Left lung (tissue), 10 donors: ENCODE data around the gene HSD3B2. TPM values are rescaled to one million over a fixed set of nuclear protein-coding genes. Genes with fewer than 3 reads are reported as not detected.
A peak's percentile ranks its signal among the peaks of the same experiment; 100 is the strongest.

Experiments
- ATAC-seq: fragments of 200-7000 bp; cut with Tn5 transposase; one replicate; pipeline ENCODE4 v1.9.1; 2020; ENCODE audit warnings: moderate library complexity
- DNase-seq, 4 donors: peaks; one replicate each; pipeline ENCODE4 v3.0.0-alpha.2; 2013 to 2020
- H3K27ac ChIP-seq, 2 donors: fragments of 200-600 bp; sonication (generic) in 1 of 2; one replicate each; pipeline versions ENCODE4 v1.5.0 to v1.8.0; 2020 to 2021
- H3K27me3 ChIP-seq, 2 donors: fragments of 200-600 bp; sonication (generic) in 1 of 2; one replicate each; pipeline versions ENCODE4 v1.5.0 to v1.8.0; 2020 to 2021
- H3K36me3 ChIP-seq, 2 donors: fragments of 200-600 bp; sonication (generic) in 1 of 2; one replicate each; pipeline versions ENCODE4 v1.5.0 to v1.8.0; 2020 to 2021
- H3K4me1 ChIP-seq, 2 donors: fragments of 200-600 bp; one replicate each; pipeline ENCODE4 v1.8.0; 2021
- H3K4me3 ChIP-seq, 2 donors: fragments of 200-600 bp; sonication (generic) in 1 of 2; one replicate each; pipeline versions ENCODE4 v1.5.0 to v1.8.0; 2020 to 2021; ENCODE audit warnings: mild to moderate bottlenecking in 1 of 2
- H3K9me3 ChIP-seq, 2 donors: fragments of 200-600 bp; sonication (generic) in 1 of 2; one replicate each; pipeline versions ENCODE4 v1.5.0 to v1.8.0; 2020 to 2021
- CTCF ChIP-seq, 2 donors: fragments of 200-600 bp; sonication (generic) in 1 of 2; IDR thresholded peaks; one replicate each; pipeline versions ENCODE4 v1.5.0 to v1.8.0; 2021; ENCODE audit warnings: antibody characterized with exemption in 2 of 2
- intact Hi-C, 2 donors: fragments of 100-400 bp; cut with DNase I; formaldehyde crosslinking; loops; one replicate each; pipeline versions ENCODE4 v1.11.2 to v1.14.2; 2022
- polyA plus RNA-seq, 6 donors: library from polyadenylated mRNA; unstranded; fragments of 120-200 nt; gene quantifications; one replicate each; pipeline ENCODE4 v1.2.1, GENCODE V29; 2013; ENCODE audit not compliant: insufficient read length in 6 of 6
- total RNA-seq, 2 donors: library from RNA; stranded (reverse); fragmentation: NEBNext Ultra II Directional; extraction: Animal tissue kit (Norgen Biotek cat#: 25700); gene quantifications; one replicate each; pipeline ENCODE4 v1.2.1, GENCODE V29; 2021
- donor health status: DM: no; HTN: yes; CAD: no.
- donor health status: DM: no; HTN: no; CAD: no.

HSD3B2 gene
- total and polyA plus RNA-seq, 8 donors: 0.17 to 0.18 (median 0.18) TPM; not detected in 5

GRCh38 chr1:119448127-119448511 lies 33.2 kb downstream of the HSD3B2 start:
- H3K4me1 ChIP-seq: no peaks in the 10 kb centered on the region
- no peak overlapping the region for H3K4me3 ChIP-seq
- intact Hi-C loops: no loop called here
- DNase-seq (no peak), ATAC-seq (no peak)
- H3K27ac ChIP-seq: no peak overlapping the region
- no peaks in the 10 kb centered on the region for H3K36me3 ChIP-seq
- no peaks in the 10 kb centered on the region for H3K27me3 ChIP-seq
- H3K9me3 ChIP-seq: no peaks in the 10 kb centered on the region
- no peak for TF ChIP-seq CTCF (IDR thresholded peaks at IDR 0.05)

- intact Hi-C loops: no loop called here
- no peaks in the 10 kb centered on the region for H3K27me3 ChIP-seq
- H3K9me3 ChIP-seq: no peaks in the 10 kb centered on the region
- H3K4me3 ChIP-seq: no peak overlapping the region
- TF ChIP-seq CTCF (IDR thresholded peaks at IDR 0.05): no peak
- no peaks in the 10 kb centered on the region for H3K36me3 ChIP-seq
- H3K27ac ChIP-seq: no peak overlapping the region
- no peaks in the 10 kb centered on the region for H3K4me1 ChIP-seq
- ATAC-seq (no peak), DNase-seq (no peak)
These were observed 35.0 kb downstream of the HSD3B2 start for GRCh38 chr1:119449971-119450370.

- no peak for TF ChIP-seq CTCF (IDR thresholded peaks at IDR 0.05)
- Histone ChIP-seq H3K4me1 (no peaks in the 10 kb centered on the region), H3K4me3 (no peak overlapping the region), H3K27ac (no peak overlapping the region), H3K27me3 (no peaks in the 10 kb centered on the region), H3K9me3 (no peaks in the 10 kb centered on the region), H3K36me3 (no peaks in the 10 kb centered on the region)
- intact Hi-C loops: no loop called here
- DNase-seq (no peak), ATAC-seq (no peak)
These were observed 36.2 kb downstream of the HSD3B2 start for GRCh38 chr1:119451158-119451557.

GRCh38 chr1:119452091-119452490 lies 37.1 kb downstream of the HSD3B2 start:
- no peaks in the 10 kb centered on the region for H3K36me3 ChIP-seq
- no peaks in the 10 kb centered on the region for H3K4me1 ChIP-seq
- no peak for TF ChIP-seq CTCF (IDR thresholded peaks at IDR 0.05)
- intact Hi-C loops: no loop called here
- no peak overlapping the region for H3K4me3 ChIP-seq
- ATAC-seq: no peak
- no peak overlapping the region for H3K27ac ChIP-seq
- H3K9me3 ChIP-seq: no peaks in the 10 kb centered on the region
- no peak for DNase-seq
- no peaks in the 10 kb centered on the region for H3K27me3 ChIP-seq

- intact Hi-C loops: no loop called here
- peak; percentile 63 for ATAC-seq
These were observed 38.1 kb downstream of the HSD3B2 start for GRCh38 chr1:119453021-119453420.

More at GRCh38 chr1:119453021-119453420, 38.1 kb downstream of the HSD3B2 start:
- no peak for TF ChIP-seq CTCF (IDR thresholded peaks at IDR 0.05)
- H3K27ac ChIP-seq: no peak overlapping the region
- H3K9me3 ChIP-seq: no peaks in the 10 kb centered on the region
- no peak overlapping the region for H3K4me3 ChIP-seq
- H3K4me1 ChIP-seq: no peaks in the 10 kb centered on the region
- H3K36me3 ChIP-seq: no peaks in the 10 kb centered on the region
- DNase-seq: no peak
- no peaks in the 10 kb centered on the region for H3K27me3 ChIP-seq
